HG02943 (cell line): ENCODE data around the gene SLC51A.
"Not testable (repeated sequence)": the region's sequence is repeated elsewhere in the genome, so short reads cannot be mapped to it uniquely, and the experiment has no call there.

Experiments used
- ATAC-seq: cut with Tn5 transposase; IDR thresholded peaks from one replicate; pipeline ENCODE4 v1.9.1; 2021; ENCODE audit warnings: mild to moderate bottlenecking, low read depth, moderate library complexity; ENCODE audit not compliant: unreplicated experiment

The SLC51A gene

DNA sequence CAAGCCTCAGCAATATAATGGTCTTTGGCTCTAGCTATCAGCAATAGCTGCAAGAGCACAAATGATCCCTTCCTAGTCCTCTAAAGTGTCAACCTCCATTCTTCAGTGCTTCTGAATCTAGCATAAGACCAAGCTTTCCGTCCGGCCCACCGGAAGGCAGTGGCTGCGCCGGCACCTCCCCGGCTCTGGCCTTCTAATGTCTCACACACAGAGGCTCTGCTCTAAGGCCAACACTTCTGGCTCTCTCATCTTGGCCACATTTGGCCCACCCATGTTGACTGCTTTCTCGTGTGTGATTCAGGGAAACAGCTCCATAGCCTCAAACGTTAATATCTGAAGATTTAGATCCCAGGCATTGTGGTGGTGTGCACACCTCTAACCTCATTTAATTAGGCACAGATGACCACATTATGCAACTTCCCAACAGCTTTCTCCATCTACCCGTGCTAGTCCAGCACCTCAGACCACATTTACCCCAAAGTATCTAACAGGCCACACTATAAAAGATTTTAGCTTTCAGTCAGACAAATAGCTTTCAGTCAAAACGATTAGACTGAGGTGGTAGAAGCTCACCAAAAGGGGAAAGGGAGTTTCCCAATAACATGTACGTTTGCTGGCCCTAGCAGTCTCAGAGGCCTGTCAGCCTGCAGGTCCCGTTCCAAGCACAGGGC, 19.3 kb downstream of the SLC51A start:
- ATAC-seq = no peak

DNA sequence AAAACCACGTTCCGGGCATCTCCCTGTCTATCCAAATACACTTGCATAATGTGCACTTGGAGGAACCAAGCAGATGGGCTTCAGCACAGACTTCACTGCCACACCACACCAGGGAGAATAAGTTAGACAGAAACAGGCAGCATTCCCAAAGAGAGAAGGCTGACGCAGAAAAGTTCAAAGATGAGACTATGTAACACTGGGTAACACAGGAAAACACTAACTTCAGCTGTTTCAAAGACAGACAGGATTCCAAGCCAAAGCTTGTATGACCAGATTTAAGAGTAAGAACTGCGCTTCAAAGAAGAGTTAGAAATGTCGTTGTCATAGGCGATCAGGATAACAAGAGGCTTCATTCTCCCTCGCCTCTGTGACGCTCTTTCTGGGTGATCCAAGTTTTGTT, 19.9 kb downstream of the SLC51A start:
- no peak for ATAC-seq

DNA sequence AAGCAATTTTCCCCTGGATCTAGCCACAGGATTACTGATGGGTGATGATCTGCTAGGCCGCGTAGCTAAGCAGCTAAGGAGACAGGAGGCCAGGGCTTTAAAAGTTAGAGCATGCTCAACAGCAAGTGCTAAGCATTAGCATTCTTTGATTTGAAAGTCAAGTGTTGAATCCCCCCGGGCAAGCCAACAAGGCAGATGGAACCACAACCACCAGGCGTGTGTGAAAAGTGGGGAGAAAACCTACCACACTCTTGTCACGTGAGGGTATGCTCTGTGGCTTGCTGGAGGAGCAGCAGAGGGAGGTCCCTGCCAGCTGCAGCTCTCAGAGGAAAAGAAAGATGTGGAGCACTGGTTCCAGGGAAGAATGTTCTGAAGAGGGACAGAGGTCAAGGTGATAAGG, 20.9 kb downstream of the SLC51A start:
- ATAC-seq = no peak

DNA sequence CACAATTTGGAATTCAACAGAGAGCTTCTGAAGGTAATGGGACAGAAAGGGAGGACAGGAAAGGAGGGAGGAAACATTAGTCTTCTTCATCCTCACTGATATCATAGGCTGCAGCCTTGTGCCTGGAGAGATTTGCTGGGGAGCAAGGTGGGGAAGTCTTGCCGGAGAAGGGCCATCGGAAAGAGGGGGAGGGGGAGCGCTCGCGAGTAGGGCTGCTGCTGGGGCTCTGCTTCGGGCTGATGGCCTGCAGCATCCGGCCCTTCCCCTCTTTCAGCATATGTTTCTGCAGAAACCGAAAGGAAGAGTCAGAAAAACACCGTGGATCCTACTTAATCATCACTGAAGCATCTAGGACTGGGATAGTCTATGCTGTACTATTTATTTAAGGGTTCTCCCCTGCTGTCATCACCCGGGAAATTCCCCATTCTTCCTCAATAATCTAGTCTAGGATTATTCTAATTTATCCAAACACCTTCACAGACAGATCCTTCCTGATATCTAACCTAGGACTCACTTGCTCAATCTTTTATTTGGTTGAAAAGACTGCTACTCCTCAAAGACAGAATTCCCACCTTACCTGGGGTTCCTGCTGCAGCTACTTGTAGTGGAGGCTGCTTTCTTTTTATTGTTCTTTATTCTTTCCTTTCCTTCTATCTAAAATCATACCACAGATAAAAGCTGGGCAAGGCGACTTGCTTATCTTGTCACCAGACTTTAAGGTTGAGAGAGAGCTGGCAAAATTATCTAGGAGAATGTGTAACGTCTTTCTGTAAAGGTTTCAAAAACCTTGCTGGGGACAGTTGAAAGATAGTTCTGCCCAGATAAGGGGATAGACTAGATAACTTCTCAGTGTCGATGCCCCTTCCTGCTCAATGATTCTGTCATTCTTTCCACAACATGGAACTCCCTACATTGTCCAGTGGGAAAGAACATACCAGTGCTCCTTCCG, 22.6 kb downstream of the SLC51A start:
- no peak for ATAC-seq

DNA sequence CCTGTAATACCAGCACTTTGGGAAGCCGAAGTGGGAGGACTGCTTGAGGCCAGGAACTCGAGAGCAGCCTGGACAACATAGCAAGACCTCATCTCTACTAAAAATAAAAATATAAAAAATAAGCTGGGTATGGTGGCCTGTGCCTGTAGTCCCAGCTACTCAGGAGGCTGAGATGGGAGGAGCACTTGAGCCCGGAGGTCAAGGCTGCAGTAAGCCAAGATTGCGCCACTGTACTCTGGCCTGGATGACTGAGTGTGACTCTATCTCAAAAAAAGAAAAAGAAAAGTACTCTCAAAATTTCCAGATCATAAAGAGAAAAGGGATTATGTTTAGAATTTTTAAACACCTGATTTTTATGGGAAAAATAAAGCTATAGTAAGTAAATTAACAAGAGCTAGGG, 24.1 kb downstream of the SLC51A start:
- ATAC-seq = no peak

DNA sequence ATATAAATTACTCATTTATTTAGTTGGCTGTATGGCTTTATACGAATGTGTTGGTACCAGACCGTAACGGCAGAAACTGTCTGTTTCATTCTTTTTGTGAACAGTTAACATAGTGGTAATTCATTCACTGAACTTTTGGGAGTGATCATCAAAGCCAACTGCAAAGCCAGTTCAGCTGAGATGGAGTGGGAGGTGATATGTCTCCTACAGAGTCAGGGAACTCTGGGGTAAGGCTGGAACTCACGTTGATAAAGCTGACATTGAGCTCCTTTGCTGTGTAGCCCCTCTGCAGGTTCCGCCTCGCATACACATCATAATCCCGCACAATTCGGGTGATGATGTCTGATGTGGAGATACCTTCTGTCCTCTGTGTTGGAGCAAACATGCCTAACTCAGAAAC, 25.4 kb downstream of the SLC51A start:
- ATAC-seq = no peak

DNA sequence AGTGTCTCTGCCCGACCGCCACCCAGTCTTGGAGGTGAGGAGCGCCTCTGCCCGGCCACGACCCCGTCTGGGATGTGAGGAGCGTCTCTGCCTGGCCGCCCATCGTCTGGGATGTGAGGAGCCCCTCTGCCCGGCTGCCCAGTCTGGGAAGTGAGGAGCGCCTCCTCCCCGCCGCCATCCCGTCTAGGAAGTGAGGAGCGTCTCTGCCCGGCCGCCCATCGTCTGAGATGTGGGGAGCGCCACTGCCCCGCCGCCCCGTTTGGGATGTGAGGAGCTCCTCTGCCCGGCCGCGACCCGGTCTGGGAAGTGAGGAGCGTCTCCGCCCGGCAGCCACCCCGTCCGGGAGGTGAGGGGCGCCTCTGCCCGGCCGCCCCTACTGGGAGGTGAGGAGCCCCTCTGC, 27.8 kb downstream of the SLC51A start:
- ATAC-seq = not testable (repeated sequence)

DNA sequence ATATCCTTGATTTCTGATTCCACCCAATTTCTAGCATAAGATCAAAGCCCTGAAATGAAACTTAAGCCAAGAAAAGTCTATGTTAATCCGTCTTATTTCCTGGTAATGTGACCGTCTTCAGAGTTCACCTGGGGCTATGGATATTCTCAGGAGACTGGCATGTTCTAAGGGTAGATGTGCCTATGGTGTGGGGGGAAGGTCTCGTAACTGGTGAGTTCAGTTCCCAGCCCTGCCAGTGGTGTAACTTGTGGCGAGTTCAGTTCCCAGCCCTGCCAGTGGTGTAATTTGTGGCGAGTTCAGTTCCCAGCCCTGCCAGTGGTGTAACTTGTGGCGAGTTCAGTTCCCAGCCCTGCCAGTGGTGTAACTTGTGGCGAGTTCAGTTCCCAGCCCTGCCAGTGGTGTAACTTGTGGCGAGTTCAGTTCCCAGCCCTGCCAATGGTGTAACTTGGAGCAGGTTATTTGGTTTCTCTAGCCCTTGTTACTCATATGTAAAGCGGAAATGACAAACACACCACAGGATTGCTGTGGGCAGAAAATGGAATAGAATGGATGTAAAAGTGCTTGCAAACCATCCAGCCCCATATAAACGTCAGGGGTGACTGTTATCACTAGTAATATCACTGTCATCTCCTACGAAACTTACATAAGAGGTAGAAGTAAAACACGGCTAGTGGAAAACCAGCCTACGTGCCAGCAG, 30.4 kb downstream of the SLC51A start:
- ATAC-seq = no peak

DNA sequence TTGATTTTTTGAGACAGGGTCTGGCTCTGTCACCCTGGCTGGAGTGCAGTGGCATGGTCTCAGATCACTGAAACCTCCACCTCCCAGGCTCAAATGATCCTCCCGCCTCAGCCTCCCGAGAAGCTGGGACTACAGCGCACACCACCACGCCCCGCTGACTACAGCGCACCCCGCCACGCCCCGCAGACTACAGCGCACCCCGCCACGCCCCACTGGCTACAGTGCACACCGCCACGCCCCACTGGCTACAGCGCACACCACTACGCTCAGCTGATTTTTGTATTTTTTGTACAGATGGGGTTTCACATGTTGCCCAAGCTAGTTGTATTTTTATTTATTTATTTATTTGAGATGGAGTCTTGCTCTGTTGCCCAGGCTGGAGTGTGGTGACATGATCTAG, 35.6 kb downstream of the SLC51A start:
- no peak for ATAC-seq

DNA sequence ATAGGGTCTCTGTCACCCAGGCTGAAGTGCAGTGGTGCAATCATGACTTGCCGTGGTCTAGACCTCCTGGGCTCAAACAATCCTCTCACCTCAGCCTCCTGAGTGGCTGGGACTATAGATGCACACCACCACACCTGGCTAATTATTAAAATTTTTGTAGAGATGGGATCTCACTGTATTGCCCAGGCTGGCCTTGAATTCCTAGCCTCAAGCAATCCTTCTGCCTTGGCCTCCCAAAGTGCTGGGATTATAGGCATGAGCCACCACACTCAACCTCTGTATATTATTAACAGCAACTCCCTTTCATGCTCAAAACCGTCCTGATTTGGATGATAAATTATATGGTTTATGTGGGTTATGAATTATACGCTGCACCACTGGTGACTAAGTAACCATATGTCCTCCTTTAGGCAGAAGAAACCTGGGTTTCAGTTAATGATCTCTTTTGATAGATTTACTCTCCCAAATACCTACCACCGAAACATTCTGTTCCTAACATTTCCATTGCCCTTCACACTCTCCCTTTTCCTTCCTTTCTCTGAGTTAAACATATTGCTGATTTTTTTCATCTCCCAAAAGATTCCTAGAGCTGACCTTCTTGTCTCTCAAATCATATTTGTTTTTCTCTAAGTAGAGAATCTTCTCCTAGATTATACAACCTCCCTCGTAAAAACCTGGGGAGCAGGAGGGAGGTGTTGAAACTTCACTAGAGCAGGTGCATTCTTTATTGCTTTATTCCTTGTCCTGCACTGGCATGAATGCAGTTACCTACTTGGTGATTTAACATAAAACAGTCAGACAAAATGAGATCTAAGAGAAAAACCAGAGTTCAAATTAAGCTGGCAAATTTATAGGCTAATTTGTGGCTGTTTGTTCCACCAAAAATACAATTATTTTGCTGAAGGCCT, 38.3 kb downstream of the SLC51A start:
- no peak for ATAC-seq

DNA sequence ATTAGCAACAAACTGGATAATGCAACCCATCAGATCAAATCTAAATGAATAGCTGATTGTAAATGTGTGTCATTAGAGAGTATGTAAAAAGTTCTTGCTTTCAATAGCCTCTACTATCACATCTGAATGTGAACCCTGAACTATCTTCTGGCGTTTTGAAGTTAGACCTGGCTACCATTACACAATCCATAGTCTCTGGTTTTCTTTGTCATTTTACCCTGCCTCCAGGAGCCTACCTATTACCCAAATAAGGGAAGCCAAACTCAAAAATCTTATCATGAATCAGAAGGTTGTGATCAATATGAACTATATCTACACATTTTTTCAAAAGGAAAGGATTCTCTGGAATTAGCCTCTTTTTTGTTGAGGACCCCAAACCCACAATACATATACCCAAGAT, 39.4 kb downstream of the SLC51A start:
- ATAC-seq = no peak

DNA sequence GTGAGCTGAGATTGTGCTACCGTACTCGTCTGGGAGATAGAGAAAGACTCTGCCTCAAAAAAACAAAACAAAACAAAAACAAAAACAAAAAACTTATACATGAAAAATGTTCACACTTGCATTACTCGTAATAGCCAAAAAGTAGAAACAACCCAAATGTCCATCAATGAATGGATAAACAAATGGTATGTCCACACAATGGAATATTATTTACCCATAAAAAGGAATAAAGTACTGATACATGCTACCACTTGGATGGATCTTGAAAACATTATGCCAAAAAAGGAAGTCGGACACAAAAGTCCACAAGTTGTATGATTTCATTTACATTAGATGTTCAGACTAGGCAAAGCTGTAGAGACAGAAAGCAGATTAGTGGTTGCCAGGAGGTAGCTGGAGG, 44.5 kb downstream of the SLC51A start:
- ATAC-seq = no peak

DNA sequence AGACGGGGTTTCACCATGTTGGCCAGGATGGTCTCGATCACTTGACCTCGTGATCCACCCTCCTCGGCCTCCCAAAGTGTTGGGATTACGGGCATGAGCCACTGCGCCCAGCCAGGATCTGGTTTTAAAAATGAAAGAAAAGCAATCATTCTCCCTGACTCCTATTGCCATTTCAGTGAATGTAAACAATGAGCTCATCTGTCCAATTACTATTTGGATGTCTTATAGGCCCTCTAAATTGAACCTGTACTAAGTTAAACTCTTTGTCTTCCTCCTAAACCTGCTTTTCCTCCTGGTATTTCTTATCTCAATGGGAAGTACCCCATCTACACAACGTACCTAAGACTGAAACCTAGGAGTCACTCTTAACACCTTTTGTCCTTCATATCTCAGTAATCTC, 47.5 kb downstream of the SLC51A start:
- ATAC-seq = no peak

DNA sequence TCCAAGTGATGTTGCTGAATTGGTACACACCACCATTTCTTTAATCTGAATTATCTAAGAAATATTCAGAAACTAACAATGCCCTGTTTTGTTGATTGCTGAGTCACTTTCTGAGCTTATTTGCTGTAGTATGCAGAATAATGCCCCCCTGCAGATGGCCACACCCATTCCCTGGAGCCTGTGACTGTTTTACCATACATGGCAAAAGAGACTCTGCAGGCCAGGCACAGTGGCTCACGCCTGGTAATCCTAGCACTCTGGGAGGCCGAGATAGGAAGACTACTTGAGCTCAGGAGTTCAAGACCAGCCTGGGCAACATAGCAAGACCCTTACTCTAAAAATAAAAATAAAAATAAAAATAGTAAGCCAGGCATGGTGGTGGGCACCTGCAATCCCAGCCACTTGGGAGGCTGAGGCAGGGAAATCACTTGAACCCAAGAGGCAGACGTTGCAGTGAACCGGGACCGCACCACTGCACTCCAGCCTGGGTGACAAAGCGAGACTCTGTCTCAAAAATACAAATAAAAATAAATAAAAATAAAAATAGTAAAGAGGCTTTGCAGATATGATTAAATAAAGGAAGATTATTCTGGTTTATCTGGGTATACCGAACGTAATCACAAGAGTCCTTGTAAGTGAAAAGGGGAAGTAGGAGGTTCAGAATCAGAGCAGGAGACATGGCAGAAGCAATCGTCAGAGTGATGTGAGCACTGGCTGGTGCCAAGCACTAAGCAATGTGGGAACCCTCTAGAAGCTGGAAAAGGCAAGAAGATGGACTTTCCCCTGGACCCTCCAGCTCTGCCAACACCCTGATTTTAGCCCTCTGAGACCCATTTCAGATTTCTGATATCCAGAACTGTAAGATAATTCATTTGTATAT, 52.2 kb downstream of the SLC51A start:
- ATAC-seq = no peak

DNA sequence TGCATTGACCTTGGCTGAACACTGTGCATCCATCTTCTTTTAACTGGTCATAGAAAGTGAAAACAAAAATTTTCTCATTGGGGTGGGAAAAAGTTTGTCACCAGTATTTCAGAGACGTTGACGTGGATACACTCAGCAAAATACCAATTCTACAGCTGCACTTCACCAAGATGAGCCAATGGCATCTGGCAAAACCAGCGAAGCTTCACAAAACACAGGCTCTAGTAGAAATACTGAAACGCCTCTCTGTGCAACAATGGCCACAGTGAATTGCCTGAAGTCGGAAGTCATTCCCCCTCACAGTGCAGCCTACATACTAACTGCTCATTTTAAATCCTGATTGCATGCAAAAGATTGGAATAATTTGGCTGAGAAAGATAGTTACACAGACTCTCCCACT, 54.2 kb downstream of the SLC51A start:
- no peak for ATAC-seq

DNA sequence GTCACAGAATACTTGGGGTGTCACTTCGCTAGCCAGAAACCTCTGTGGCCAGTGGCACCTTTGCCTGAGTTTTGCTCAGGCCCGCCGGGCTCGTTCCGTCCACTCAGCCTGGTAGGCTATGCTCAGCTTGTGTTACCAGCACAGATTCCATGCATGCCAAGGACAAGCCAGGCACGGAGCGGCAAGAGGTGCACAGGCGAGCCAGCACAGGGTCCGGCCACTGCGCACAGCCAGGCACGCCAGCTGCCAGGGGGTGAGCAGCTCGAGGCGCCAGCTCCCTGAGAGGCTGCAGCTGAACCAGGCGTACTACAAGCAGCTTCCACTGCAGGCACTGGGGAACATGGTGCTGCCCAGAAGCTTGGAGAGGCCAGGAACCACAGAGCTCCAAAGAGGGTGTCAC, 56.5 kb downstream of the SLC51A start:
- no peak for ATAC-seq

DNA sequence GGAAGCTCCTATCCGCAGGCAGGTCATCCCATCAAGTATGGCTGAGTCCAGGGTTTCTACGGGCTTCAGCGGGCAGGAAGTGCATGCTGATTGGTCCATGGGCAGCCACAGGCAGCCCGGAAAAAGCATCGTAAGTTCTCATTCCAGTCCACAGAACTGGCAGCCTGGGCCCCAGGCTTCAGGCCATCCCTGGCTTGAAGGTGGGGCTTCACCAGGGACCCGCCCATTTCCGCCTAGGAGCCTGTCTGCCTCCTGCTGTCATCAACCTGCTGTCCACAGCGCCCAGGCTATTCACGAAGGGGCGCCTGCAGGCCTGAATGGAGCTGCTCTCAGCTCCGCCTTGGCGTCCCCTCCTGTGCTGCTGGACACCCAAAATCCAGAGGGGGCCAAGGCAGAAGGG, 57.3 kb downstream of the SLC51A start:
- ATAC-seq = no peak

DNA sequence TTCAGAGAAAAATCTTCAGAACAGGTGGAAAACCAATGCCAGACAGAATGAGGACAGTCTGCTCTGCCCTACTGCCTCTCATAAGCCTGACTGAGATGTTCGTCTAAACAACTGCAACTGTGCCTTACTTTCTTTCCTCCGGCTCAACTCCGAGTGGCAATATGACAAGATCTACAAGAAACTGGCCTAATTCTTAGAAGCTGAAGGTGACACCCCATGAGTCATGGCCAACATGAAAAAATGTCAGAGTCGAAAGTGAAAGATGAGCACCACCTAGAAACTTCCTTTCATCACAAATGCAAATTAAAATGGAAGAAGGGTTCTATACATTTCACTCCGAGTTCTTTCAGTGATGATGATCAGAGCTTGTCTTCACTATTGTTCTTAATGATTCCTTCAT, 58.3 kb downstream of the SLC51A start:
- ATAC-seq = peak; percentile 68

DNA sequence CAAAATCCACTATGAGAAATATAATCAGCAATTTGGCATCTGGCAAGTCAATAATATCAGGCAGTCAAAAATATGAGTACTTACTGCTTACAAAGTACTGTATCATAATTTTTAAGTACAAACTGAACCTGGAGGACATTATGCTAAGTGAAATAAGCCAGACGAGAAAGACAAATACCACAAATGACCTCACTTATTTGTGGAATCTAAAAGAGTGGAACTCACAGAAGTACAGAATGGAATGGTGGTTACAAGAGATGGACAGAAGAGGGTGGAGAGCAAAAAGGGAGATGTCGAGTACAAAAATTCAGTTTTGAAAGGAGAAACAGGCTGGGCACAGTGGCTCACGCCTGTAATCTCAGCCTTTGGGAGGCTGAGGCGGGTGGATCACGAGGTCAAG, 58.8 kb downstream of the SLC51A start:
- no peak for ATAC-seq
